NCI-H1417 (cell line): ENCODE data around the gene GALNT2.

Source experiments
- DNase-seq, 3 experiments: peaks; one replicate each; lab custom pipeline; 2025; lab: John Stamatoyannopoulos, UW

GALNT2 gene

DNA sequence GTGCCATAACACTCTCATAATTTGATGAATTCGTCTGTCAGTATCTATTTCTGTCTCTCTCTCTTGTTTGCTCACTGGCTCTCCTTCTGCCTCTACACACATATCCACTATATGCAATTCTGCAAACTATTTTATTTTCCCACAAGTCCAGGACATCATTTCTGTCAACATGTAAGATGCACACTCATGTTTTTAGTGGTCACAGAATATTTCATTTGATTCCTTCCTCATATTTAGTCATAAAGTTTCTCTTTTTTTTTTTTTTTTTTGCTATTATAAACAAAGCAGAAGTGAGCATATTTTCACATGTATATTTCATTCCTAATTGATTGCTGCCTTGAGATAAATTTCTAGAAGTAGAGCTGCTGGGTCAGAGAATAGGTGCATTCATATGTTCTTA, 193.8 kb downstream of the GALNT2 start:
- no peak for DNase-seq

DNA sequence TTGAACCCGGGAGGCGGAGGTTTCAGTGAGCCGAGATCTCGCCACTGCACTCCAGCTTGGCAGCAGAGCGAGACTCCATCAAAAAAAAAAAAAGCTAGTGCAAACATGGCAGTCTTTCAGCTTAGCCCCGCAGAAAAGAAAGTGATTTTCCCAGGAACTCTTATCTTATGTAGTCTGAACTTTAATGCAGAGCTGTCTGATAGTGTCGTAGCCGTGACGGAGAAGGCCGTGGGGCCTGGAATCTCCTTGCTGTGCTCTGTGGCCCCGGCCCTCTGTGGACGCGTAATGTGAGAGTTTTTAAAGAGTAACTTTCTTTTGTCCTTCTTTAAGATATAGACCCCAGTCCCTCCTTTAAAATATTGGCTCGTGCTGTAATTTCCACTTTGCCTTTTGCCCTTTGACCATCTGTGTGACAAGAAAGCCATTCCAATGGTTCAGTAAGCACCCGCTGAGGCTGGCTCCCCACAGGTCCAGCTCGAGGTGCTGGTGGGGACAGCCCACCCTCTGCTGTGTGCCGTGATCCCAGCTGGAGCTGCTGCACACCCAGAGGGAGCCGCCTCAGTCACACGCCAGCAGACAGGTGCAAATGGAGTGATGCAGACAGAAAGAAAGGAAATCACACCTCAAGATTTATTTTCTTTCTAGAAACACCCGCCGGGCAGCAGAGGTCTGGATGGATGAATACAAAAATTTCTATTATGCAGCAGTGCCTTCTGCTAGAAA, 195.1 kb downstream of the GALNT2 start:
- DNase-seq = peak in 1 of 3 experiments; percentile 4

GRCh38 chr1:230262867-230263567, 196.0 kb downstream of the GALNT2 start:
- DNase-seq = peak in 1 of 3 experiments; percentile 38

GRCh38 chr1:230263568-230264195, 196.6 kb downstream of the GALNT2 start:
- DNase-seq = peak in 2 of 3 experiments; percentile 14 to 49

- no peak for DNase-seq
Observed at GRCh38 chr1:230264342-230264741, 197.3 kb downstream of the GALNT2 start.

- DNase-seq = no peak
Observed at GRCh38 chr1:230265200-230266115, 198.4 kb downstream of the GALNT2 start.

DNA sequence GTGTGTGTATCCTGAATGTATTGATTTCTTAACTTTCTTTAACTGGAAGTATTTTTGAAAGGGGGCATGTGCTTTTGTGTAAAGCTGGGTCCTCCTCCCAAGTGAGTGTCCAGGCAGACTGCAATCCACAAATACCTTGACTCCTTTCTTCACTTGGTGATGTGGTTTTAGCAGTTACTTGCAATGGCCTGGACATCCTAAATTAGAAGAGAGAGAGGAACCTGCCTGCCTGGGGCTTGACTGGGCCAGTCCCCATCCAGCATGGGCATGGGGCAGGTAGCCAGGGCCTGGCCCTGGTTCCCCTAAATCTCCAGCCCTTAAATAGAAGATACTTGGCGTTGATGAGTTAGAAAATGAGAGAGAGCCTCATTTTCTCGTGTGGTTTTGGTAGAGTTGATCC, 199.4 kb downstream of the GALNT2 start:
- no peak for DNase-seq

DNA sequence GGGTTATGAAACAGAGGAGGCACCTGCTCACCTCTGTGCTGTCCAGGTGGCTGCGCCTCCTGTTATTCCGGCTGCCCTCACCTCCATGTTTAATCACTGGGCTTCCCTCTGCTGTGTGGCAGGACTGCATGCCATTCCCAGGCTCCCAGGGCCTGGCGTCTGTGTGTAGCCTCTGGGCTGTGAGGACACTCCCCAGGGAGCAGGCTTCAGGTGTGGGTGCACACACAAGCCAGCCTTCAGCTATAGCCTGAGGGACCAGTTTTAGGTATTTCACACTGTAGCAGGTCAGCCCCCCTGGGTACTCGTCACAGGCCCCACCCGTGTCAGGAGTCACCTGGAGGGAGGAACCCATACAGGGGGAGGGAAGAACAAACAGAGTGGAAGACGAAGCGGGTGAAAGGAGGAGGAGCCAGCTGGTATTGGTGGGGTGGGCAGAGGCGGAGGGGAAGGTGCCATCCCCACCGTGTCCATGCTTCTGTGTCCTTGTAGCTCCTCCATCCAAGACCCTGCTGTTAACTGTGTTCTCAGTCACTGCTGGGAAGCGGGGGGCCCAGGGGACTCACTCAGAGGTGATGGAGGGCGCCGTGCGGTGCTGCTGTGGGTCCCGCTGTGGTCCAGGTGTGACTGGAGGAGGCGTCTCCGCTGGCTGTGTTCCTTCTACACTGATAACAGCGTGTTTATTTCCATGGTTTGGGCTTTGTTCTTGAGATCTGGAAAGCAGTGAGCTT, 200.5 kb downstream of the GALNT2 start:
- peak in 2 of 3 experiments; percentile 93 to 94 for DNase-seq

- DNase-seq = peak; percentile 26 to 87 (median 70)
Observed at GRCh38 chr1:230268371-230269170, 201.5 kb downstream of the GALNT2 start.

DNA sequence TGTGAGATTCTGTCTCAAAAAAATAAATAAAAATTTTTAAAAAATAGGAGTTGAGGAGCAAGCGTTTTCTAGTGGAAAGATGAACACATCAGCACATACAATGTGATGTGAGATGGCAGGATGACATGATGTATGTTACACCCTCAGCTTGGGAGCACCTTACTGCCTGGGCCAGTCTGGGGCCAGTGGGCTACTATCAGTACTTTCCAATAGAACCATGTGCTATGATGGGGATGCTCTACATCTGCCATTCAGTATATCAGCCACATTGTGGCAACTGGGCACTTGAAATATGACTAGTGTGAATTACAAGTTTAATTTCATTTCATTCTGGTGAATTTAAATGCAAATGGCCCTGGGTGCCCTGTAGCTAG, 203.1 kb downstream of the GALNT2 start:
- no peak for DNase-seq

DNA sequence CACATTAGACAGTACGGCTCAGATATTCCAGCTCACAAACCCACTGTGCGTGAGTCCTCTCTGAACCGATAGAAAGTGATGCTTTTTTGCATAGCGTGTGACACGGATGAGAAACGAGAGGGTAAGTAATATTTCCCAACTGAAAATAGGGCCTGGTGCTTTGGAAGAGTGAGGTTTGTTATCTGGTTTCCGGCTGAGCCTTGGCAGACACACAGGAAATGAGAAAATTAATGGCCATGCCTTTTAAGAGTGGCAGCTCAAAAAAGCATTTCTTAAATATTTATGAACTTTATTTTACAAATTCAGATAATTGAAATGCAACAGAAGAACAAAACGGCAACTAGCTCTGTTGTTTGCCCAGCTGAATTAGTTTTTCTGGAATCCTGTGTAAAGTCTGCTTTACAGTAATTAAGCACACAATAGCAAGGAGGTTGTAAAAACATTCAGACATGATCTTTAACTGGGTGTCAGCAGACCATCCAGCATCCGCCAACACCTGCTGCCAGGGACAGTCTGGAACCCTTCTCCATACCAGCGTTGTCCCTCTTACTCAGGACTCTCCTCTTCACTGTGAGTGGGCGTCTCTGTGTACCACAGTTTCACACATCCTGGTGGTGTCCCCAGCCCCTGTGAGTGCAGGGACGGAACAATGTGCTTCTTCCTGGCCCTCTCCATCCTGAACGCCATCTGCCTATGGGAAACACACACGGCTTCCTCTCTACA, 203.7 kb downstream of the GALNT2 start:
- peak; percentile 11 to 89 (median 66) for DNase-seq

- DNase-seq = peak in 2 of 3 experiments; percentile 31 to 49
Observed at GRCh38 chr1:230271300-230272035, 204.4 kb downstream of the GALNT2 start.

DNA sequence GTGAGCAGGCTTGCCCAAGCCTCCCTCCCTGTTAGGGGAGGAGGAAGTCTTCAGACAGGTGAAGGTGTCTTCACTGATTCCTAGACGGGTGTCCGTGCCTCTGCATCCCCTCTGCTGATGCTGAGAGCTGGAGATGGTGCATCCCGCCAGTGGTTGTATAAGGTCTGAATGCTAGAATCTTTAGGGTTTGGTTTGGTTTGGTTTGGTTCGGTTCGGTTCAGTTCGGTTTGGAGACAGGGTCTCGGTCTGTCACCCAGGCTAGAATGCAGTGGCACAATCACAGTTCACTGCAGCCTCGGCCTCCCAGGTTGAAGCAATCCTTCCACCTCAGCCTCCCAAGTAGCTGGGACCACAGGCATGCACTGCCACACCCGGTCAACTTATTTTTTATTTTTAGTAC, 205.5 kb downstream of the GALNT2 start:
- DNase-seq = no peak

GRCh38 chr1:230273141-230273710, 206.2 kb downstream of the GALNT2 start:
- no peak for DNase-seq

DNA sequence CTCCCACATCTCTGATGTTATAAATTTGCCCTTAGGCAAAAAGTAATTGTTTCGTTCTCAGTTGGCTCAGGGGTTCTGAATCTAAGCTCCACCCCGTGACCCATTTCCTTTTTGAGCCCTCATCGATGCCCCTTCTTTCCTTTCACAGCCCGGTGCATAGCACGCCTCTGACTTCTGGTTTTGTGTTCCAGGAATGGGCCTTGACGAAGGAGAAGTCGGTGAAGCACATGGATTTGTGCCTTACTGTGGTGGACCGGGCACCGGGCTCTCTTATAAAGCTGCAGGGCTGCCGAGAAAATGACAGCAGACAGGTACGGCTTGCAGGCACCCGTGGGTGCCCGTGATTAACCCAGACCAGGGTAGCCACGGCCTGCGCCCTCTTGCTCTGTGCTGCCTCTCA, 207.2 kb downstream of the GALNT2 start:
- DNase-seq = no peak

- no peak for DNase-seq
Observed at GRCh38 chr1:230276401-230276800, 209.4 kb downstream of the GALNT2 start.

- DNase-seq = peak; percentile 54 to 91 (median 60)
Observed at GRCh38 chr1:230277201-230278025, 210.4 kb downstream of the GALNT2 start.

- DNase-seq = no peak
Observed at GRCh38 chr1:230278376-230278775, 211.3 kb downstream of the GALNT2 start.
